ENCODE data around the gene BRI3BP.

BRI3BP gene

DNA sequence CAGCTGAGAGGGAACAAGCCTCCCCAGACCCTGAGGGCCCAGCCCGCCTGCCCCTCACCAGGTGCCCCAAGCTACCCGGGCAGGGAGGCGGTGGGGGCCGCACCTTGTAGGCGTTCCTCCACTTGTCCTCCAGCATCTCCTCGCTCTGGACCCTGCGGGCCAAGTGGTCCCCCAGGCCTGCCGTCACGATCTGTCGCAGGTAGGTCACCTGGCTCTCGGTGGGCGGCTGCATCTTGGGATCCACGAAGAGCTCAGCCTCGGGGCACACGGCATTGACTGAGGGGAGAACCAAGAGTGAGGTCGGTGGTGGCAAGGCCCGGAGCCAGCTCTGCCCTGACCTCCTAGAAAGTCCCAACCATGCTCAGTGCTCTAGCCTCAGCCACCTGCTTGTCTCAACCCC, 41.1 kb upstream of the BRI3BP start:
- H3K4me3 ChIP-seq (ENCODE audit: low read length, poor library complexity, severe bottlenecking), result no peak overlapping the region
- no peaks in the 10 kb centered on the region for H3K9me2 ChIP-seq (replicated peaks; ENCODE audit: low read depth, low read length)
- TF ChIP-seq EZH2phosphoT487 (IDR thresholded peaks at IDR 0.05; ENCODE audit: borderline replicate concordance), result no peak
- TF ChIP-seq, protein P1, sequence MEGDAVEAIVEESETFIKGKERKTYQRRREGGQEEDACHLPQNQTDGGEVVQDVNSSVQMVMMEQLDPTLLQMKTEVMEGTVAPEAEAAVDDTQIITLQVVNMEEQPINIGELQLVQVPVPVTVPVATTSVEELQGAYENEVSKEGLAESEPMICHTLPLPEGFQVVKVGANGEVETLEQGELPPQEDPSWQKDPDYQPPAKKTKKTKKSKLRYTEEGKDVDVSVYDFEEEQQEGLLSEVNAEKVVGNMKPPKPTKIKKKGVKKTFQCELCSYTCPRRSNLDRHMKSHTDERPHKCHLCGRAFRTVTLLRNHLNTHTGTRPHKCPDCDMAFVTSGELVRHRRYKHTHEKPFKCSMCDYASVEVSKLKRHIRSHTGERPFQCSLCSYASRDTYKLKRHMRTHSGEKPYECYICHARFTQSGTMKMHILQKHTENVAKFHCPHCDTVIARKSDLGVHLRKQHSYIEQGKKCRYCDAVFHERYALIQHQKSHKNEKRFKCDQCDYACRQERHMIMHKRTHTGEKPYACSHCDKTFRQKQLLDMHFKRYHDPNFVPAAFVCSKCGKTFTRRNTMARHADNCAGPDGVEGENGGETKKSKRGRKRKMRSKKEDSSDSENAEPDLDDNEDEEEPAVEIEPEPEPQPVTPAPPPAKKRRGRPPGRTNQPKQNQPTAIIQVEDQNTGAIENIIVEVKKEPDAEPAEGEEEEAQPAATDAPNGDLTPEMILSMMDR (conservative IDR thresholded peaks at IDR 0.05; ENCODE audit: low read length), result no peak
- no peaks in the 10 kb centered on the region for H4K20me1 ChIP-seq (ENCODE audit: insufficient read depth, low read length, poor library complexity, severe bottlenecking)
- H3F3A ChIP-seq (ENCODE audit: low read depth), result no peaks in the 10 kb centered on the region
- no peaks in the 10 kb centered on the region for H3K4me1 ChIP-seq (ENCODE audit: insufficient read depth, low read length, poor library complexity, severe bottlenecking)
- no peak overlapping the region for H3K9ac ChIP-seq (ENCODE audit: low read depth, low read length, poor library complexity, severe bottlenecking)
- H3K9me3 ChIP-seq (ENCODE audit: insufficient read depth, low read depth, low read length), result no peaks in the 10 kb centered on the region
- no peaks in the 10 kb centered on the region for H3K27me3 ChIP-seq (ENCODE audit: insufficient read depth, low read length, poor library complexity, severe bottlenecking)
- H2AFZ ChIP-seq (ENCODE audit: low read length), result no peak overlapping the region
- H3K4me2 ChIP-seq (ENCODE audit: low read depth, low read length, poor library complexity, severe bottlenecking), result no peak overlapping the region
- H3K36me3 ChIP-seq (ENCODE audit: insufficient read depth, low read length), result peaks cover 17% of the 10 kb centered on the region; the same call in 1 of the 2 replicates
- no peaks in the 10 kb centered on the region for H3K79me2 ChIP-seq (ENCODE audit: insufficient read depth, low read length)

DNA sequence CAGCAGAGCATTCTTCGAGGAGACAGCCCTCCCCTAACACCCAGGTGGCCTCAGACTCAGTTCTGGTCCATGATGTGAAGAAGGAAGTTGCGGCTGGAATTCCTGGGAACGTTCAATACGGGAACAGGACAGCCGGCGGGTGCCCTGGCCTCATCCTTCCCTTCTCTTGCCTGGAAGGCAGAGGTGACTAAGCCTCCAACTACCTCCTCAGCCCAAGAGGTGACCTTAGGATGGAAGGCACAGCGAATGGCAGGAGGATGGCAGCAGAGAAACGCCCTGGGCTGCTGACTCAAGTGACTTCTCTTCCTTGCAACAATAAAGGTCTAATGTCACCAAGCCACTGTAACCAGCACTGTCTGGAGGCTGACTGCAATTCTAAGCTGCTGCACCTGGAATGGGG, 40.6 kb upstream of the BRI3BP start:
- Histone ChIP-seq H3K27me3 (ENCODE audit: insufficient read depth, low read length, poor library complexity, severe bottlenecking) (no peaks in the 10 kb centered on the region), H3F3A (ENCODE audit: low read depth) (no peaks in the 10 kb centered on the region), H3K9me2 (replicated peaks; ENCODE audit: low read depth, low read length) (no peaks in the 10 kb centered on the region), H3K4me2 (ENCODE audit: low read depth, low read length, poor library complexity, severe bottlenecking) (no peak overlapping the region), H4K20me1 (ENCODE audit: insufficient read depth, low read length, poor library complexity, severe bottlenecking) (no peaks in the 10 kb centered on the region), H3K36me3 (ENCODE audit: insufficient read depth, low read length) (peaks cover 17% of the 10 kb centered on the region; the same call in 1 of the 2 replicates), H3K79me2 (ENCODE audit: insufficient read depth, low read length) (no peaks in the 10 kb centered on the region), H3K4me3 (ENCODE audit: low read length, poor library complexity, severe bottlenecking) (no peak overlapping the region), H3K9me3 (ENCODE audit: insufficient read depth, low read depth, low read length) (no peaks in the 10 kb centered on the region), H3K4me1 (ENCODE audit: insufficient read depth, low read length, poor library complexity, severe bottlenecking) (no peaks in the 10 kb centered on the region), H2AFZ (ENCODE audit: low read length) (no peak overlapping the region), H3K9ac (ENCODE audit: low read depth, low read length, poor library complexity, severe bottlenecking) (no peak overlapping the region)
- TF ChIP-seq, protein P1 (conservative IDR thresholded peaks at IDR 0.05; ENCODE audit: low read length), result no peak
- TF ChIP-seq EZH2phosphoT487 (IDR thresholded peaks at IDR 0.05; ENCODE audit: borderline replicate concordance), result no peak

DNA sequence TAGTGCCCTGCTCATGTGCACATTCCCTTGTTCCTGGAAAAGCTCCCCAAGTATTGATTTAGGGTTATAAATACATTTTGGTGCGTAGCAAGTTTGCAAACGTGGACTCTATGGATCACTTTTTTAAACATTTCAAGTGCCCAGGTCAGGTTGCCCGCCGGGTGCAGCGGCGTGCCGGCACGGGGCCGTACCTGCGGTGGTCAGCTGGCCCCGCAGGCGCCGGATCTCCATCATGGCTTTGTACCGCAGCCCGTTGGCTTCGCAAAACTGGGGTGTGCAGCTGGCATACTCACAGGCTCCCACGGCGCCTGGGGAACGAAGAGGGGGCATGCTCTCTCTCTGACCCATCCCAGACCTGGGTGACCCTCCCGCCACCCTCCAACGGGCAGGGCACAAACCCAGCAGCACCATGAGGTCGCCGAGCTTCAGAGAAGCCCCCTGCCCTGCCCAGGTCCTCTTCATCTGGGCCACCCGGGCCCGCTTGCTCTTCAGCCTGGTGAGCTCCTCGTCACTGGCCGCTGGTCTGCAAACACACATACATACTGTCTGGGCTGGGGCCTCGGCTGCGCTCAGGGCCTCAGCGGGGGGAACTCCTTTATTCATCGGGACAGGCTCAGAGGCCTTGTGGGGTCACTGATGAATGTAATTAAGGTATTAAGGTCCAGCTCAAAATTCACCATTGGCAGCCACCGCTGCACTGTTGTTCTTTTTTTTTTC, 39.6 kb upstream of the BRI3BP start:
- H3K4me3 ChIP-seq (ENCODE audit: low read length, poor library complexity, severe bottlenecking), result no peak overlapping the region
- no peaks in the 10 kb centered on the region for H3K9me2 ChIP-seq (replicated peaks; ENCODE audit: low read depth, low read length)
- H3K9me3 ChIP-seq (ENCODE audit: insufficient read depth, low read depth, low read length), result no peaks in the 10 kb centered on the region
- TF ChIP-seq, protein P1 (conservative IDR thresholded peaks at IDR 0.05; ENCODE audit: low read length), result no peak
- no peak for TF ChIP-seq EZH2phosphoT487 (IDR thresholded peaks at IDR 0.05; ENCODE audit: borderline replicate concordance)
- H3K27me3 ChIP-seq (ENCODE audit: insufficient read depth, low read length, poor library complexity, severe bottlenecking), result no peaks in the 10 kb centered on the region
- no peak overlapping the region for H3K4me2 ChIP-seq (ENCODE audit: low read depth, low read length, poor library complexity, severe bottlenecking)
- no peak overlapping the region for H2AFZ ChIP-seq (ENCODE audit: low read length)
- H3K4me1 ChIP-seq (ENCODE audit: insufficient read depth, low read length, poor library complexity, severe bottlenecking), result no peaks in the 10 kb centered on the region
- H3K79me2 ChIP-seq (ENCODE audit: insufficient read depth, low read length), result no peaks in the 10 kb centered on the region
- no peaks in the 10 kb centered on the region for H4K20me1 ChIP-seq (ENCODE audit: insufficient read depth, low read length, poor library complexity, severe bottlenecking)
- peaks cover 17% of the 10 kb centered on the region; the same call in 1 of the 2 replicates for H3K36me3 ChIP-seq (ENCODE audit: insufficient read depth, low read length)
- H3K9ac ChIP-seq (ENCODE audit: low read depth, low read length, poor library complexity, severe bottlenecking), result no peak overlapping the region
- H3F3A ChIP-seq (ENCODE audit: low read depth), result no peaks in the 10 kb centered on the region

All from Loucy (cell line).